ENCODE data around the gene TXNDC16.

- TF ChIP-seq CTCF (IDR thresholded peaks at IDR 0.05 in 4 of 5, conservative IDR thresholded peaks at IDR 0.05 in 1 of 5) (no peak), POLR2A (IDR thresholded peaks at IDR 0.05) (no peak)
Measured at GRCh38 chr14:52399921-52400595, 152.2 kb downstream of the TXNDC16 start.
